WI38 (cell line): Measurements from ENCODE around the gene TRIO.

Experiments used
- H3K4me3 ChIP-seq: 2 replicates; pipeline ENCODE4 v1.5.1; 2011; ENCODE audit warnings: low read depth, mild to moderate bottlenecking, control low read depth, low read length
- TF ChIP-seq, protein P1 (sequence below): IDR thresholded peaks from 2 replicates; pipeline ENCODE4 v1.5.1; 2012; ENCODE audit warnings: low read depth, mild to moderate bottlenecking, control low read depth, low read length

TRIO gene

DNA sequence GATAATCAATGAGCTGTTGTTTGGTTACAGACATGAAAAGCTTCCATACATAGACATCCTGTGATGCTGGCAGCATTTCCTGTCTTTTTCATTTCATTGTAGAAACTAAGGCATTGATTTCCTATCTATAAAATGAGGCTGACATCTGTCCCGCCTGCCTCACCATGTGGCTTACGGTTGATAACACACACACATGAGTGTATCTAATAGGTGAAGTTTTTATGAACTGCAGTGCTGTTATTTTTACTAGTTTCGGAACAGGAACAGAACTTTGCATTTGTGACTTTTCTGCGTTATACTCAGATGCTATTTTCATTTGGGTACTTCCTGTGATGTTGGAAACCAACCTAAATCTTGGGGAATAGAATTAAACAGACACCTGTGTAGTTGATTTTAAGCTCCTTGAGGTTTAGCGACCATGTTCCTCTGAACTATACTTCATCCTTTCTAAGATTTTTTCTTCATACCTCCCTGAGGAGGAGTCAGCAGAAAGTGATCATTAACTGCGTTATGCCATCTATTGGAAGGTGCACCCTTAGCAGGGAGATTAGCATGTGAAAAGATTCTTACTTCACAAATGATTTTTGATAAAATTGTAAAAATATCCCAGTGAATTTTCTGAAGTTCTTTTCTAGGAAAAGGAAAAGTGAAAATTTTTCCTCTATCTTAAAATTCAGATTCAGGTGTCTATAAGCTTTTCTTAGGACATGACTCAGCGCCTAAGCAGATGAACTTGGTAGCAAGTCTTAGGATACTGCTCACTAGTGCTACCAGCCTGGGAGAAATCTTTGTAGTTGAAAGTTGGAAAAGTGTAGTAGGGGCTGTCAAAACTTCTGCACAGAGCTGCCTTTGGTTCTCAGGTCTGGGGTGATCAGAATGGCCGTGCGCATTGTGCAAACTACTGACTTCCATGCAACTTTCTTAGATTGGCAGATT, 134.5 kb downstream of the TRIO start:
- no peak overlapping the region for H3K4me3 ChIP-seq
- TF ChIP-seq, protein P1, sequence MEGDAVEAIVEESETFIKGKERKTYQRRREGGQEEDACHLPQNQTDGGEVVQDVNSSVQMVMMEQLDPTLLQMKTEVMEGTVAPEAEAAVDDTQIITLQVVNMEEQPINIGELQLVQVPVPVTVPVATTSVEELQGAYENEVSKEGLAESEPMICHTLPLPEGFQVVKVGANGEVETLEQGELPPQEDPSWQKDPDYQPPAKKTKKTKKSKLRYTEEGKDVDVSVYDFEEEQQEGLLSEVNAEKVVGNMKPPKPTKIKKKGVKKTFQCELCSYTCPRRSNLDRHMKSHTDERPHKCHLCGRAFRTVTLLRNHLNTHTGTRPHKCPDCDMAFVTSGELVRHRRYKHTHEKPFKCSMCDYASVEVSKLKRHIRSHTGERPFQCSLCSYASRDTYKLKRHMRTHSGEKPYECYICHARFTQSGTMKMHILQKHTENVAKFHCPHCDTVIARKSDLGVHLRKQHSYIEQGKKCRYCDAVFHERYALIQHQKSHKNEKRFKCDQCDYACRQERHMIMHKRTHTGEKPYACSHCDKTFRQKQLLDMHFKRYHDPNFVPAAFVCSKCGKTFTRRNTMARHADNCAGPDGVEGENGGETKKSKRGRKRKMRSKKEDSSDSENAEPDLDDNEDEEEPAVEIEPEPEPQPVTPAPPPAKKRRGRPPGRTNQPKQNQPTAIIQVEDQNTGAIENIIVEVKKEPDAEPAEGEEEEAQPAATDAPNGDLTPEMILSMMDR = no peak

DNA sequence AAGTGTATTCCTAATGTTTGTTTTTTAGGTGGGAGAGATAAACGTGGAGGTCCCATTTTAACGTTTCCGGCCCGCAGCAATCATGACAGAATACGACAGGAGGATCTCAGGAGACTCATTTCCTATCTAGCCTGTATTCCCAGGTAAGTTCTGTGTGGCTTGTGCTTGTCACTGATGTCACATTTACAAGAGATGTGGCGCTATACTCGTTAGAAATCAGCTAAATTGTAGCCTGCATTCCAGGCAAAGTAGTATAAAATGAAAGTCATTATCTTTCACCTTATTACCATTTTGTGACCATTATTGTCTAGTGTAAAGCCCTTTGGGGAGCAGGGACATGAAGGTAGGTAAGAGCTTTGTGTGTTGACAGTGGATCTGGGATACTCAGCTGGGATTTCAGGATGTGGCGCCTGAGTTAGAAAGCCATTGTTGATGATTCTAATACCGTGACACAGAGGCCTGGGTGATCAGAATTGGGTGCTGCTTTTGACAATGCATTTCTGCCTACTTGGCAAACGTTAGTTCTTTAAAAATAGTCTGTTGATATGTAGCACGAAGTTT, 137.2 kb downstream of the TRIO start:
- TF ChIP-seq, protein P1 = no peak
- H3K4me3 ChIP-seq = no peak overlapping the region

DNA sequence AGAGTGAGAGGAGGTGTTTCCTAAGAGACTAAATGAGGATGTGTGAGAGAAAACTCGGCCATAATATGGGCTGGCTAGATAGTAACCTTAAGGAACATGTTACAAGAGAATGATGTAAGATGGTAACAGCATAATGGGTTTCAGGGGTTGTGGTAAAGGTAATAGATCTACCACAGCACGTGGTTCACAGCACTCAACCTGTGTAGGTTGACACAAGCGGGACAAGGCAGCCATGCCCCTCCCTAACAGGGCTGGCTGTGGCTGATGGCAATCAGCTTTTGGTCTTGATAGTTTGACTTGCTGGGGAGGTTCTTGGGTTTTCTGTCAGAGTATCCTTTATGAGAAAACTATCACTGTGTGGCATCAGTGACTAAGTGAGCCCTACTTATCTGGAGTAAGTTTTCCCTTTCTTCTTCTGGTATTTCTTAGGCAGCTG, 138.6 kb downstream of the TRIO start:
- TF ChIP-seq, protein P1 = no peak
- no peak overlapping the region for H3K4me3 ChIP-seq

DNA sequence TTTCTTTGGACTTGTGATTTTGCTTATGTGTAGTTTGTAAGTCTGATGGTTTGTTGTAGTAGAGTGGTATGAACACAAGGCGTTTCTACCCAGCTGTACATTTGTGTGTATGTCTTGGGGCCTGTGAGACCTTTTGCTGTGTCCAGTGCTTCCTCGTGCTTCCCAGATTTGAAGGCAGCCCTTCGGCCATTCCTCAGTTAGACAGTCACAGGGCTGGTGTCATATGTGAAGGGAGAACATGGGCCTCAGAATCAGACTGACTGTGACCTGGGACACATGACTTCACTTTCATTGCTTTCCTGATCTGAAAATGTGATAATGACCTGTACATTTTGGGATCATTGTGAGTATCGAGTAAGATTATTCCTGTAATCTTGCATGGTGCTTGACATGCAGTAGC, 140.0 kb downstream of the TRIO start:
- TF ChIP-seq, protein P1 = no peak
- no peak overlapping the region for H3K4me3 ChIP-seq

DNA sequence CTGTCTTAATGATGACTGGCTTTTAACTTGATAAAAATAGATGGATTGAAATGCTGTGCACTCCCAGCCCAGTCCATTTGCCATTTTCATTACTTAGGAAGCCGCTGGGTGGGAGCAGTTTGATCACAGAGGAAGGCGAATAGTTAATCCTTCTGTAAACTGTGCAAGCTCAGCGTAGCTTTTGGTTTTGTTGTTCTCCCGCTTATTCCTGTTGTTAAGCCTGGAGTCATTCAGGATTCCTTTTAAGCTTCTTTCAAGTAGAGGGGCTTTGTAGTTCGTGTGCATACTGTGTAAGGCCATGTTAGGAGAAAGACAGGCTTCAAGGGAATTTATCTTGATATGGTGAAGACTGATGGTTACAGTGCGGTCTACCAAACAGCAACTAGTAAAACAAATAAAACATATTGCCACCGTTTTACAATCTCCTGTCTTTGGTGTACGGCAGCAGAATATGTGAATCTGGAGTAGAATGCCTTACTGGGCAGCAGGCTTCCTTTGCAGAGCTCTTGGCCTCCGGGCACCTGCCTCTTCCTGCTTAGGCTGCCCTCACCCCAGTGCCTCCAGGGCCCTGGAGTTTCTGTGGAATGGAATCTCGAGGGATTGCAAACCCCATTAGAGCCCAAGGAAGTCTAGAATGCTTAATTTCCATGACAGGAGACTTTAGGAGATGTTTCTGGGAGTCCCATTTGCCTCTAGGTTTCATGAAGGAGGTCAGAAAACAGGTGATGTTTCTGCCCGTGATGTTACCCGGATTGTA, 141.4 kb downstream of the TRIO start:
- TF ChIP-seq, protein P1 = no peak
- no peak overlapping the region for H3K4me3 ChIP-seq

DNA sequence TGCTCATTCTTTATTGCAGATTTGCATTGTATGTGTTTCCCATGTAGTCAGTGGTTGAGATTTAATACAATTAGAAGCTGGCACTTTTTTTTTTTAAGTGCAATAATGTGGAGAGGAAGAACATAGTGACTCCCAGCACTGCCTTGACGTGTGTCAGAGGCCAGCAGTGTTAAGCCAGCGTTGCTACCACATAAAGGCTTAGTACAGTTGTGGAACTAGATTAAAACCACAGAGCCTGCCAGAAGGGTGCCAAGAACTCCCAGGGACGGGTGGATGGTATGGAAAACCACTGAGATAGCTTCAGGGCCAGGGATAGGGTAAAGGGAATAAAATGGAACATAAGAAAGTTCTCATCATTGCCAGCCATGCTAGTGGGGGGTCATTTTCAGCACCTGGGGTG, 142.9 kb downstream of the TRIO start:
- H3K4me3 ChIP-seq = no peak overlapping the region
- TF ChIP-seq, protein P1 = no peak
